Thoracic aorta (tissue), 2 donors: ENCODE data around the gene BCL2L13. TPM values are rescaled to one million over a fixed set of nuclear protein-coding genes. Genes with fewer than 3 reads are reported as not detected.

ENCODE experiments used
- ATAC-seq: fragments of 150-250 bp; one replicate; pipeline ENCODE4 v1.8.0; 2017; ENCODE audit warnings: low read depth; ENCODE audit not compliant: insufficient number of reproducible peaks, low FRiP score
- DNase-seq: peaks from one replicate; pipeline ENCODE4 v3.0.0-alpha.2; 2020; ENCODE audit warnings: low spot score
- H3K27ac ChIP-seq, 2 donors: fragments of 200-600 bp; sonication (generic); 1 replicate in 1 of 2; 2 replicates in 1 of 2; pipeline ENCODE4 v1.5.1; 2016; ENCODE audit warnings: mild to moderate bottlenecking in 2 of 2, moderate library complexity in 2 of 2
- H3K27me3 ChIP-seq: fragments of 200-600 bp; sonication (generic); replicated peaks from 2 replicates; pipeline ENCODE4 v1.6.0; 2016; ENCODE audit warnings: mild to moderate bottlenecking; ENCODE audit not compliant: insufficient read depth
- H3K36me3 ChIP-seq: fragments of 200-600 bp; sonication (generic); one replicate; pipeline ENCODE4 v1.5.1; 2016
- H3K4me1 ChIP-seq, 2 donors: fragments of 200-600 bp; sonication (generic); 1 replicate in 1 of 2; 2 replicates in 1 of 2; pipeline versions ENCODE4 v1.5.1 to v1.6.0; 2016; ENCODE audit warnings: low read depth in 2 of 2, mild to moderate bottlenecking in 1 of 2; ENCODE audit not compliant: control insufficient read depth in 1 of 2
- H3K4me3 ChIP-seq: fragments of 200-600 bp; sonication (generic); 2 replicates; pipeline ENCODE4 v1.5.1; 2016; ENCODE audit warnings: mild to moderate bottlenecking
- H3K9me3 ChIP-seq: fragments of 200-600 bp; sonication (generic); 2 replicates; pipeline ENCODE4 v1.5.1; 2016
- total RNA-seq, 2 donors: library from RNA; depleted of rRNA; stranded (reverse); fragments of >200 nt; gene quantifications; one replicate each; pipeline versions ENCODE4 v1.1.0 to v1.2.3, GENCODE V29; 2016
- TF ChIP-seq, protein P1 (sequence below): fragments of 200-600 bp; sonication (generic); IDR thresholded peaks from one replicate; pipeline ENCODE4 v1.5.1; 2019; ENCODE audit warnings: antibody characterized with exemption

BCL2L13 gene
- total RNA-seq, 2 donors from 2014 or later = 38.0 to 43.4 TPM

- Histone ChIP-seq H3K4me3 (peak overlapping the region; percentile 81), H3K9me3 (no peaks in the 10 kb centered on the region), H3K36me3 (no peaks in the 10 kb centered on the region), H3K4me1 (peaks cover 3 to 11% of the 10 kb centered on the region in 2 donors), H3K27me3 (no peaks in the 10 kb centered on the region), H3K27ac (no peak overlapping the region)
- DNase-seq = no peak
- ATAC-seq = no peak
- TF ChIP-seq, protein P1, sequence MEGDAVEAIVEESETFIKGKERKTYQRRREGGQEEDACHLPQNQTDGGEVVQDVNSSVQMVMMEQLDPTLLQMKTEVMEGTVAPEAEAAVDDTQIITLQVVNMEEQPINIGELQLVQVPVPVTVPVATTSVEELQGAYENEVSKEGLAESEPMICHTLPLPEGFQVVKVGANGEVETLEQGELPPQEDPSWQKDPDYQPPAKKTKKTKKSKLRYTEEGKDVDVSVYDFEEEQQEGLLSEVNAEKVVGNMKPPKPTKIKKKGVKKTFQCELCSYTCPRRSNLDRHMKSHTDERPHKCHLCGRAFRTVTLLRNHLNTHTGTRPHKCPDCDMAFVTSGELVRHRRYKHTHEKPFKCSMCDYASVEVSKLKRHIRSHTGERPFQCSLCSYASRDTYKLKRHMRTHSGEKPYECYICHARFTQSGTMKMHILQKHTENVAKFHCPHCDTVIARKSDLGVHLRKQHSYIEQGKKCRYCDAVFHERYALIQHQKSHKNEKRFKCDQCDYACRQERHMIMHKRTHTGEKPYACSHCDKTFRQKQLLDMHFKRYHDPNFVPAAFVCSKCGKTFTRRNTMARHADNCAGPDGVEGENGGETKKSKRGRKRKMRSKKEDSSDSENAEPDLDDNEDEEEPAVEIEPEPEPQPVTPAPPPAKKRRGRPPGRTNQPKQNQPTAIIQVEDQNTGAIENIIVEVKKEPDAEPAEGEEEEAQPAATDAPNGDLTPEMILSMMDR = no peak
Observed at GRCh38 chr22:17772958-17773605, 134.5 kb downstream of the BCL2L13 start.

GRCh38 chr22:17773606-17774205 is 135.1 kb downstream of the BCL2L13 start:
- H3K36me3 ChIP-seq = no peaks in the 10 kb centered on the region
- ATAC-seq (no peak), DNase-seq (no peak)
- no peaks in the 10 kb centered on the region for H3K27me3 ChIP-seq
- H3K4me3 ChIP-seq = peak overlapping the region; percentile 81
- no peak overlapping the region for H3K27ac ChIP-seq
- no peaks in the 10 kb centered on the region for H3K9me3 ChIP-seq
- TF ChIP-seq, protein P1 = no peak
- peaks cover 3 to 11% of the 10 kb centered on the region in 2 donors for H3K4me1 ChIP-seq

DNA sequence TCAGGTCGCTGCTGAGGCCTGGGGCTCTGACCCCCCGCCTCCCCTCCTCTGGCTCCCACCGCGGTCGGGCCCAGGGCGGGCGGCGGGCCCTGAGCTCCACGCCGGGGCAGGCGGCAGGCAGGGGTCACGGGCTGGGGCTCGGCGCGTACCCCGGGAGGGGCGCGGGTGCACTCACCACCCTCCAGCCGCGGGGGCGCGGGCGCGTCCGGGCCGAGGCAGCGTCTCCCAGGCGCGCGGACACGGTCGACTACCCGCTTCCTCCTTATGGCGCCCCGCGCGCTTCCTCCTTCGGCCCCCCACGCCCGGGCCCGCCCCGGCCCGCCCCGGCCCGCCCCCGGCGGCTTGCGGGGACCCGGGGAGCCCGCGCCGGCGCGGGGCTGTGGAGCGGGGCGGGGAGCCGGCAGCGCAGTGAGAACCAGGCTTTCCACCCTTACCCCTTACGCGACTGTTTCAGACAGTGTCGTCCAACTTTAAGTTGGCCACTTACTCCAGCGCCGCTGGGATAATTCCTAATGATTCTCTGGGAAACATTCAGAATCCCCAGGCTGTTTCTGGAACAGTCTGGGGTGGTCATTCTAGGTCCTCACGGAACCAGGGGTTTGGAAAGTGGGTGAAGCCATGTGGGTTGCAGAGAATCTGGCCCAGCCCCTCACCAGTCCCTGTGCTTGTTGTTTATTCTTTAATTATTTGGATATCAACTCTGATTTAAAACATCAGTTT is 135.8 kb downstream of the BCL2L13 start, which contains the start of gene BID:
BID (minus strand) TSS at position 264 of the 720 bp plus-strand sequence. CDS start 24,353 bp downstream, outside the sequence.
- TF ChIP-seq, protein P1 = no peak
- no peak within 1 kb of the TSS for H3K27ac ChIP-seq

GRCh38 chr22:17774926-17775685 is 136.5 kb downstream of the BCL2L13 start:
- Histone ChIP-seq H3K4me1 (peaks cover 3 to 11% of the 10 kb centered on the region in 2 donors), H3K4me3 (peak overlapping the region; percentile 81), H3K9me3 (no peaks in the 10 kb centered on the region), H3K36me3 (no peaks in the 10 kb centered on the region), H3K27me3 (no peaks in the 10 kb centered on the region), H3K27ac (no peak overlapping the region)
- no peak for DNase-seq
- ATAC-seq = no peak
- TF ChIP-seq, protein P1 = no peak

More for the DNA sequence above, 135.8 kb downstream of the BCL2L13 start, which contains the start of gene BID:
- Histone ChIP-seq H3K27me3 (no peaks in the 10 kb centered on the region), H3K4me1 (peaks cover 3 to 11% of the 10 kb centered on the region in 2 donors), H3K4me3 (peak within 1 kb of the TSS; percentile 81), H3K36me3 (no peaks in the 10 kb centered on the region), H3K9me3 (no peaks in the 10 kb centered on the region)
- no peak for DNase-seq
- ATAC-seq = no peak
